Parathyroid adenoma (tissue), 2 donors: ENCODE measurements around the gene TNFRSF14.
A peak's percentile ranks its signal among the peaks of the same experiment; 100 is the strongest.
"Not testable (repeated sequence)": the region's sequence is repeated elsewhere in the genome, so short reads cannot be mapped to it uniquely, and the experiment has no call there.

Experiments used
- H2AFZ ChIP-seq: fragments of 300-600 bp; sonication (generic); one replicate; pipeline ENCODE4 v1.7.0; 2017; ENCODE audit warnings: antibody characterized with exemption, mild to moderate bottlenecking
- H3K27ac ChIP-seq: fragments of 300-600 bp; sonication (generic); one replicate; pipeline ENCODE4 v1.7.0; 2017
- H3K27me3 ChIP-seq: fragments of 300-600 bp; sonication (generic); one replicate; pipeline ENCODE4 v1.7.0; 2017; ENCODE audit warnings: low read length; ENCODE audit not compliant: control insufficient read depth, insufficient read depth
- H3K36me3 ChIP-seq: fragments of 300-600 bp; sonication (generic); one replicate; pipeline ENCODE4 v1.7.0; 2017; ENCODE audit warnings: low read length; ENCODE audit not compliant: control insufficient read depth, insufficient read depth
- H3K4me1 ChIP-seq: fragments of 300-600 bp; sonication (generic); one replicate; pipeline ENCODE4 v1.7.0; 2017; ENCODE audit warnings: control low read depth
- H3K4me2 ChIP-seq: fragments of 300-600 bp; sonication (generic); one replicate; pipeline ENCODE4 v1.7.0; 2017; ENCODE audit warnings: low read length
- H3K4me3 ChIP-seq: fragments of 300-600 bp; sonication (generic); one replicate; pipeline ENCODE4 v1.7.0; 2017; ENCODE audit warnings: low read depth, low read length
- H3K79me2 ChIP-seq: fragments of 300-600 bp; sonication (generic); one replicate; pipeline ENCODE4 v1.7.0; 2017; ENCODE audit warnings: control low read depth
- H3K9ac ChIP-seq: fragments of 300-600 bp; sonication (generic); one replicate; pipeline ENCODE4 v1.7.0; 2017; ENCODE audit warnings: mild to moderate bottlenecking
- H3K9me3 ChIP-seq: fragments of 300-600 bp; sonication (generic); one replicate; pipeline ENCODE4 v1.7.0; 2017; ENCODE audit warnings: low read length; ENCODE audit not compliant: control insufficient read depth
- CTCF ChIP-seq: fragments of 300-600 bp; sonication (generic); IDR thresholded peaks from one replicate; pipeline ENCODE4 v1.7.0; 2017; ENCODE audit warnings: antibody characterized with exemption, mild to moderate bottlenecking
- donor health status: primary hyperparathyroidism.

TNFRSF14 gene

GRCh38 chr1:2573250-2573920 lies 17.2 kb downstream of the TNFRSF14 start:
- no peak overlapping the region for H3K4me2 ChIP-seq
- no peak overlapping the region for H3K27ac ChIP-seq
- H3K79me2 ChIP-seq = no peaks in the 10 kb centered on the region
- no peaks in the 10 kb centered on the region for H3K9me3 ChIP-seq
- TF ChIP-seq CTCF = no peak
- peaks cover 1% of the 10 kb centered on the region for H3K4me1 ChIP-seq
- no peak overlapping the region for H3K9ac ChIP-seq
- H3K27me3 ChIP-seq = no peaks in the 10 kb centered on the region
- no peak overlapping the region for H3K4me3 ChIP-seq
- H3K36me3 ChIP-seq = no peaks in the 10 kb centered on the region
- H2AFZ ChIP-seq = no peak overlapping the region

GRCh38 chr1:2574350-2574749 lies 18.2 kb downstream of the TNFRSF14 start:
- no peak for TF ChIP-seq CTCF
- Histone ChIP-seq H3K9ac (no peak overlapping the region), H3K4me3 (no peak overlapping the region), H3K27ac (no peak overlapping the region), H3K79me2 (no peaks in the 10 kb centered on the region), H3K27me3 (no peaks in the 10 kb centered on the region), H3K4me1 (peaks cover 6% of the 10 kb centered on the region), H3K4me2 (no peak overlapping the region), H3K36me3 (no peaks in the 10 kb centered on the region), H3K9me3 (no peaks in the 10 kb centered on the region), H2AFZ (no peak overlapping the region)

DNA sequence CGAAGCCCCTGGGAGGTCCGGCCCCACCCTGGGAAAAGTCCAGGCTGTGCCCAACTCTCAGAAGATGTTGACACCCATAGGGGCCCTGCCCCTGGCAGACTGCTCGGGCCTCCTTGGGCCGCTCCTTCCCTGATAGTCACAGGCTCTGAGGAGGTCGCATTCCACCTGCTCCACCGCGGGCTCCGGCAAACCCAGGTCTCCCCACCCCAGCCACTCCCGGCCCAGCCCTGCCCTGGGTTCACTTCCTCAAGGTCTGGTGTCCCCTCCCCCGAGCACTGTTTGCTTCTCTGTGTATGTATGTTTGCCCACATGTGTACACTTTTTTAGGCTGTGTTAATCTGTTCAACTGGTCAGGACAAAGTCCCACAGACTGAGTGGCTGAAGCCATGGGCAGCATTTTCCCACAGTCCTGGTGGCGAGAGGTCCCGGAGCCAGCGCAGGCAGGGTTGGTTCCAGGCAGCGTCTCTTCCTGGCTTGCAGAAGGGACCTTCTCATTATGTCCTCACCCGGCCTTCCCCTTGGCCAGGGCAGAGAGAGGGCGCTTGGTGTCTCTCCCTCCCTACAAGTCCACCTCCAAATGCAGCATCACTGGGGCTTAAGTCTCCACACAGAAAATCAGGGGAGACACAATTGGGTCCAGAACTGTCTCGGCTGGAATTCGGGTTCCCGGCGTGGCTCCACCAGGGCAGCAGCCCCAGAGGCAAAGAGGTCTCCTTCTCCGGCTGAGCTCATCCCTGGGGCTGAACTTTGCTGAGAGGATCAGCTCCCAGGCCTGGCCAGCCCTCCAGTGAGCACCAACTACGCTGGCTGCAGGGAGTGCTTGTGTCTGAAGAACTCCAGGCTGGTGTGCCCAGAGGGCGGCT lies 19.9 kb downstream of the TNFRSF14 start:
- Histone ChIP-seq H3K79me2 (no peaks in the 10 kb centered on the region), H3K27ac (no peak overlapping the region), H2AFZ (no peak overlapping the region), H3K4me1 (peaks cover 6% of the 10 kb centered on the region), H3K4me2 (no peak overlapping the region), H3K27me3 (no peaks in the 10 kb centered on the region), H3K4me3 (no peak overlapping the region), H3K9ac (no peak overlapping the region), H3K36me3 (no peaks in the 10 kb centered on the region), H3K9me3 (no peaks in the 10 kb centered on the region)
- TF ChIP-seq CTCF = no peak

GRCh38 chr1:2577565-2578075 lies 21.4 kb downstream of the TNFRSF14 start:
- not testable (repeated sequence) for H3K4me3 ChIP-seq, H3K9me3 ChIP-seq, H3K27me3 ChIP-seq, H3K4me2 ChIP-seq, H3K36me3 ChIP-seq, H3K79me2 ChIP-seq, H3K9ac ChIP-seq, H3K4me1 ChIP-seq
- Histone ChIP-seq H2AFZ (peak overlapping the region; percentile 92), H3K27ac (peak overlapping the region; percentile 7)

- Histone ChIP-seq H3K27ac (peak overlapping the region; percentile 72), H3K4me1 (peaks cover 6% of the 10 kb centered on the region), H3K27me3 (no peaks in the 10 kb centered on the region), H3K36me3 (no peaks in the 10 kb centered on the region), H3K9ac (no peak overlapping the region), H3K4me3 (no peak overlapping the region), H3K9me3 (no peaks in the 10 kb centered on the region), H3K79me2 (no peaks in the 10 kb centered on the region), H3K4me2 (no peak overlapping the region), H2AFZ (peak overlapping the region; percentile 92)
- TF ChIP-seq CTCF = no peak
These were observed 22.6 kb downstream of the TNFRSF14 start for GRCh38 chr1:2578758-2579118.
